Measurements from ENCODE around the gene RBFOX1.

The RBFOX1 gene

DNA sequence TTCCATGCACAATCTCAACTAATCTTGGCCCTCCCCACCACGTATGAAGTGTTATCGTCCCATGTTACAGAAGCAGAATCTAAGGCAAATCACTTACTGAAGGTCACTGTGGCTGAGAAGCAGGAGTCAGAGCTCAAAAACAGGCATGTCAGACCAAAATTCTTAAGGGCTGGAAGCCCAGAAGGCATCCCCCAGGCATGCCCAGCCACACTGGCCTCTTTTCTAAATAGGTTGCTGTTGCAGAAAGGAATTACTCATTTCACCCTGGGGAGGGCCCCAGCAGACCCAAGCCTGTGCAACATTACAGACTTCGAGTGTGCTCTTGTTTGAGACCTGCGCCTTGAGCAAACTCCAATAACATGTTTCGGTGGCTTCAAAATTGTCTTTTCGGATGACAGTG, 194.1 kb downstream of the RBFOX1 start:
- Histone ChIP-seq H3K4me2 (ENCODE audit: low read length) (no peak overlapping the region), H3K27ac (ENCODE audit: low read depth, low read length, poor library complexity, severe bottlenecking) (no peak overlapping the region)

DNA sequence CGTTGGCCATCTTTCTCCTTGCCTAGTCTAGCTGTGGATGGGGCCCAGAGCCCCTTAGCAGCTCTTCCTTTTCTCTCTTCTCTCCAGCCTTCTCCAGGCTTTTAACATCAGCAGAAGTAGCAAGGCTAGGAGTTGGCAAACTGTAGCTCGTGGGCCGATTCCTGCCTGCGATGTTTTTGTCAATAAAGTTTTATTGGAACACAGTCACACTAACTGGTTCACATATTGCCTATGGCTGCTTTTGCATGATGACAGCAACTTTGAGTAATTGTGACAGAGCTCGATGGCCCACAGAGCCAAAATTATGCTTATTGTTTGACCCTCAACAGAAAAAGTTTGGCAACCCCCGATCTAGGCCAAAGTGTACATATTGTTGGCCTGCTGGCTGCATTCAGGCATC, 199.9 kb downstream of the RBFOX1 start:
- Histone ChIP-seq H3K36me3 (ENCODE audit: insufficient read depth, low read length) (no peaks in the 10 kb centered on the region), H3K4me3 (ENCODE audit: low read depth, low read length, poor library complexity, severe bottlenecking) (no peak overlapping the region), H3K79me2 (ENCODE audit: insufficient read depth, low read length) (no peaks in the 10 kb centered on the region), H3F3A (ENCODE audit: insufficient read depth, low read length) (no peaks in the 10 kb centered on the region), H3K27me3 (ENCODE audit: insufficient read depth, low read length) (no peaks in the 10 kb centered on the region), H3K27ac (ENCODE audit: low read depth, low read length, poor library complexity, severe bottlenecking) (no peak overlapping the region), H3K9me2 (ENCODE audit: low read depth, low read length) (no peaks in the 10 kb centered on the region), H3K4me2 (ENCODE audit: low read length) (no peak overlapping the region), H4K20me1 (ENCODE audit: insufficient read depth, low read length) (no peaks in the 10 kb centered on the region), H3K4me1 (ENCODE audit: insufficient read depth, low read length, severe bottlenecking) (no peaks in the 10 kb centered on the region), H3K9ac (ENCODE audit: low read length) (no peak overlapping the region), H3K9me3 (ENCODE audit: low read length) (no peaks in the 10 kb centered on the region), H2AFZ (ENCODE audit: low read length) (no peak overlapping the region)
- TF ChIP-seq, protein P1, sequence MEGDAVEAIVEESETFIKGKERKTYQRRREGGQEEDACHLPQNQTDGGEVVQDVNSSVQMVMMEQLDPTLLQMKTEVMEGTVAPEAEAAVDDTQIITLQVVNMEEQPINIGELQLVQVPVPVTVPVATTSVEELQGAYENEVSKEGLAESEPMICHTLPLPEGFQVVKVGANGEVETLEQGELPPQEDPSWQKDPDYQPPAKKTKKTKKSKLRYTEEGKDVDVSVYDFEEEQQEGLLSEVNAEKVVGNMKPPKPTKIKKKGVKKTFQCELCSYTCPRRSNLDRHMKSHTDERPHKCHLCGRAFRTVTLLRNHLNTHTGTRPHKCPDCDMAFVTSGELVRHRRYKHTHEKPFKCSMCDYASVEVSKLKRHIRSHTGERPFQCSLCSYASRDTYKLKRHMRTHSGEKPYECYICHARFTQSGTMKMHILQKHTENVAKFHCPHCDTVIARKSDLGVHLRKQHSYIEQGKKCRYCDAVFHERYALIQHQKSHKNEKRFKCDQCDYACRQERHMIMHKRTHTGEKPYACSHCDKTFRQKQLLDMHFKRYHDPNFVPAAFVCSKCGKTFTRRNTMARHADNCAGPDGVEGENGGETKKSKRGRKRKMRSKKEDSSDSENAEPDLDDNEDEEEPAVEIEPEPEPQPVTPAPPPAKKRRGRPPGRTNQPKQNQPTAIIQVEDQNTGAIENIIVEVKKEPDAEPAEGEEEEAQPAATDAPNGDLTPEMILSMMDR (IDR thresholded peaks at IDR 0.05; ENCODE audit: low read length), result no peak
- TF ChIP-seq EZH2 (IDR thresholded peaks at IDR 0.05; ENCODE audit: borderline replicate concordance, low read length), result no peak

More for the DNA sequence above, 194.1 kb downstream of the RBFOX1 start:
- Histone ChIP-seq H3K9me3 (ENCODE audit: low read length) (no peaks in the 10 kb centered on the region), H3F3A (ENCODE audit: insufficient read depth, low read length) (no peaks in the 10 kb centered on the region), H2AFZ (ENCODE audit: low read length) (no peak overlapping the region), H3K4me1 (ENCODE audit: insufficient read depth, low read length, severe bottlenecking) (no peaks in the 10 kb centered on the region), H3K27me3 (ENCODE audit: insufficient read depth, low read length) (no peaks in the 10 kb centered on the region), H4K20me1 (ENCODE audit: insufficient read depth, low read length) (no peaks in the 10 kb centered on the region), H3K36me3 (ENCODE audit: insufficient read depth, low read length) (no peaks in the 10 kb centered on the region), H3K4me3 (ENCODE audit: low read depth, low read length, poor library complexity, severe bottlenecking) (no peak overlapping the region), H3K9ac (ENCODE audit: low read length) (no peak overlapping the region), H3K79me2 (ENCODE audit: insufficient read depth, low read length) (no peaks in the 10 kb centered on the region), H3K9me2 (ENCODE audit: low read depth, low read length) (no peaks in the 10 kb centered on the region)
- TF ChIP-seq, protein P1 (IDR thresholded peaks at IDR 0.05; ENCODE audit: low read length), result no peak
- TF ChIP-seq EZH2 (IDR thresholded peaks at IDR 0.05; ENCODE audit: borderline replicate concordance, low read length), result no peak

DNA sequence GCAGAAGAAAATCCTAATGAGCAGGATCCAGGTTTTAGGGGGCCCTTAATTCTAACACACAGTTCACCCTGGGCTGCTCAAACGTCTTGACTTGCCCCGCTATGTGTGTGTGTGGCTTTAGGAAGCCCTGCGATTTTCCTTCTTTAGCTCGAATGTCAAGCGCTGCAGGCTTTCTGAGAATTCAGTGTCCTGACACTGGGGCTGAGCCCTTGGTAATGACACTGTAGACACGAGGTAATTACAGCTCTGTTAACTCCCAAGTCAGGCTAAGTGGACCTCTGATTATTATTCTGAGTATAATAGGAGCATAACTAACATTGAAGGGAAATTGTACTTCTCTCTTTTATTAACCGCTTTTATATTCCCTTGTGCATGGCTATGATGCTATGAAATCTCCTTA, 202.1 kb downstream of the RBFOX1 start:
- Histone ChIP-seq H3K9me2 (ENCODE audit: low read depth, low read length) (no peaks in the 10 kb centered on the region), H4K20me1 (ENCODE audit: insufficient read depth, low read length) (no peaks in the 10 kb centered on the region), H3K4me1 (ENCODE audit: insufficient read depth, low read length, severe bottlenecking) (no peaks in the 10 kb centered on the region), H3K36me3 (ENCODE audit: insufficient read depth, low read length) (no peaks in the 10 kb centered on the region), H3K27ac (ENCODE audit: low read depth, low read length, poor library complexity, severe bottlenecking) (no peak overlapping the region), H3K9me3 (ENCODE audit: low read length) (no peaks in the 10 kb centered on the region), H3K4me3 (ENCODE audit: low read depth, low read length, poor library complexity, severe bottlenecking) (no peak overlapping the region), H3K4me2 (ENCODE audit: low read length) (no peak overlapping the region), H3K79me2 (ENCODE audit: insufficient read depth, low read length) (no peaks in the 10 kb centered on the region), H3K27me3 (ENCODE audit: insufficient read depth, low read length) (no peaks in the 10 kb centered on the region), H3K9ac (ENCODE audit: low read length) (no peak overlapping the region), H2AFZ (ENCODE audit: low read length) (no peak overlapping the region), H3F3A (ENCODE audit: insufficient read depth, low read length) (no peaks in the 10 kb centered on the region)
- TF ChIP-seq EZH2 (IDR thresholded peaks at IDR 0.05; ENCODE audit: borderline replicate concordance, low read length), result no peak
- TF ChIP-seq, protein P1 (IDR thresholded peaks at IDR 0.05; ENCODE audit: low read length), result no peak

Measured in OCI-LY1 (cell line).